Stimulated activated naive CD8-positive, alpha-beta T cell treated with anti-CD3 and anti-CD28 coated beads, Interleukin-15, Interleukin-2, amounts not matched to agents 100 ng/mL and 50 ng/mL, for 24 hours (primary cell): ENCODE measurements around the gene SZT2.
A peak's percentile ranks its signal among the peaks of the same experiment; 100 is the strongest.
"Not testable (repeated sequence)": the region's sequence is repeated elsewhere in the genome, so short reads cannot be mapped to it uniquely, and the experiment has no call there.

ENCODE experiments used
- H3K27ac Mint-ChIP-seq: one replicate; pipeline ENCODE4 v1.8.0; 2021; ENCODE audit warnings: mild to moderate bottlenecking, mixed read lengths
- H3K27me3 Mint-ChIP-seq: one replicate; pipeline ENCODE4 v1.8.0; 2021; ENCODE audit warnings: mixed read lengths
- H3K36me3 Mint-ChIP-seq: one replicate; pipeline ENCODE4 v1.8.0; 2021; ENCODE audit warnings: low read depth, mixed read lengths
- H3K4me1 Mint-ChIP-seq: one replicate; pipeline ENCODE4 v1.8.0; 2021; ENCODE audit warnings: low read depth, mixed read lengths
- H3K4me3 Mint-ChIP-seq: one replicate; pipeline ENCODE4 v1.8.0; 2021; ENCODE audit warnings: mild to moderate bottlenecking, mixed read lengths
- H3K9me3 Mint-ChIP-seq: one replicate; pipeline ENCODE4 v1.8.0; 2021; ENCODE audit warnings: mixed read lengths

The SZT2 gene

DNA sequence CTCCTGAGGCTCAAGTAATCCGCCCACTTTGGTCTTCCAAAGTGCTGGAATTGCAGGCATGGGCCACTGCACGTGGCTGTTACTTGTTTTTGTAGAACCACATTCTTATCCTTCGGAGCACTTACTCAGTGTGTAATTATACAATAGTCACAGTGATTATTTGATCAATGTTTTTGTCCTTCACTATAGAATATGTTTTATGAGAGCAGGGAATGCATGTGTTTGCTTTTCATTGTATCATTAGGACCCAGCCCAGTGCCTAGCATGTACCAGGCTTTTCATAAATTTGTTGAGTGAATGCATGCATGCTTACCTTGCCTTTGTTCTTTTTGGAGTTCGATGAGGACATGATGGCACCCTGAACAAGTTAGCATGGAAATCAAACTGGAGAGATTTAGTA, 5.8 kb downstream of the SZT2 start:
- Mint-ChIP-seq H3K27ac (no peak overlapping the region), H3K4me3 (no peak overlapping the region), H3K4me1 (peaks cover 9% of the 10 kb centered on the region), H3K27me3 (no peaks in the 10 kb centered on the region), H3K36me3 (peaks cover 23% of the 10 kb centered on the region), H3K9me3 (no peaks in the 10 kb centered on the region)

DNA sequence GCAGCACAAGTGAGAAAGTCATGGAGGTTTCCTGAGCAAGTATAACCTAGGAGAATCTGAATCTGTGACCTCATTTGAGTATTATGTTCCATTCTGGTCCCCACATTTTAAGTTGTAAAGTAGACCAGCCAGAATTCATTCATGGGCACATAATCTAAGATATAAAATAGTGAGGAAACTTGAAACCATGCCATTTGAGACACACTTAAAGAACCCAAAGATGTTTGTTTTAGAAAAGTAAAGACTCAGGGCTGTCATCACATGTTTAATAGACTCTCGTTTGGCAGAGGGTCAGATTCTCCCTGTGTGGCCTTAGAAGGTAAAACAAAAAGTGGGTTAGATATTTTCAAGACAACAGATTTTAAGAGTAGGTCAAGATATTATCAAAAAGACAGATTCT, 6.4 kb downstream of the SZT2 start:
- peaks cover 23% of the 10 kb centered on the region for H3K36me3 Mint-ChIP-seq
- H3K4me1 Mint-ChIP-seq = peaks cover 4% of the 10 kb centered on the region
- no peaks in the 10 kb centered on the region for H3K27me3 Mint-ChIP-seq
- no peak overlapping the region for H3K27ac Mint-ChIP-seq
- no peak overlapping the region for H3K4me3 Mint-ChIP-seq
- no peaks in the 10 kb centered on the region for H3K9me3 Mint-ChIP-seq

DNA sequence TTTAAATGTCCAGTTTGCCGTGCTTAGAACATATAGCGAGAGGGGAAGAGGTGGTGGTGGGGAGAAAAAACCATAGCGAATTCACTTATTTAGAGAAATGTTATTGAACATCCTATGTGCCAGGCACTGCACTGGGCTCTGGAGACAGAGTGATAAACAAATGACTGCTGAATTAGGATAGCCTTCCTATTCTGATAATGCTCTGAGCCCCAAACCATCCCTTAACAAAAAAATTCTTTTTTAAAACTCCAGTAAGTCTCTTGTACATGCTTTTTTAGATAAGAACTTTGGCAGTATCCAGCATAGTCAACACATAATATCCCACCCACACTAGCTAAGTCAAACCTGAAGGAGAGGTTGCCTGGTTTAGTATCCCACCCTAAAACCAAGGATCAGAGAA, 8.5 kb downstream of the SZT2 start:
- Mint-ChIP-seq H3K4me1 (no peaks in the 10 kb centered on the region), H3K27ac (no peak overlapping the region), H3K4me3 (no peak overlapping the region), H3K27me3 (no peaks in the 10 kb centered on the region), H3K9me3 (no peaks in the 10 kb centered on the region), H3K36me3 (peaks cover 27% of the 10 kb centered on the region)

DNA sequence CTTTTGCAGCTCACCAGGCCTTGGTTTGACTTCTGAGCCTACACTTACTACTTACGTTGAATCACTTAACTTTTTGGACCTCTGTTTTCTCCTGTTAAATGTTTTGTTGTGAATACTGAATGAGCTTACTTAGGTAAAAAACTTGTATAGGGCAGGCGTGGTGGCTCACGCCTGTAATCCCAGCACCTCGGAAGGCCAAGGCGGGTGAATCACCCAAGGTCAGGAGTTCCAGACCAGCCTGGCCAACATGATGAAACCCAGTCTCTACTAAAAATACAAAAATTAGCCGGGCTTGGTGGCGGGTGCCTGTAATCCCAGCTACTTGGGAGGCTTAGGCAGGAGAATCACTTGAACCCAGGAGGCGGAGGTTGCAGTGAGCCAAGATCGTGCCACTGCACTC, 10.7 kb downstream of the SZT2 start:
- not testable (repeated sequence) for H3K4me3 Mint-ChIP-seq, H3K27ac Mint-ChIP-seq, H3K4me1 Mint-ChIP-seq, H3K9me3 Mint-ChIP-seq, H3K27me3 Mint-ChIP-seq
- H3K36me3 Mint-ChIP-seq = peaks cover 41% of the 10 kb centered on the region

DNA sequence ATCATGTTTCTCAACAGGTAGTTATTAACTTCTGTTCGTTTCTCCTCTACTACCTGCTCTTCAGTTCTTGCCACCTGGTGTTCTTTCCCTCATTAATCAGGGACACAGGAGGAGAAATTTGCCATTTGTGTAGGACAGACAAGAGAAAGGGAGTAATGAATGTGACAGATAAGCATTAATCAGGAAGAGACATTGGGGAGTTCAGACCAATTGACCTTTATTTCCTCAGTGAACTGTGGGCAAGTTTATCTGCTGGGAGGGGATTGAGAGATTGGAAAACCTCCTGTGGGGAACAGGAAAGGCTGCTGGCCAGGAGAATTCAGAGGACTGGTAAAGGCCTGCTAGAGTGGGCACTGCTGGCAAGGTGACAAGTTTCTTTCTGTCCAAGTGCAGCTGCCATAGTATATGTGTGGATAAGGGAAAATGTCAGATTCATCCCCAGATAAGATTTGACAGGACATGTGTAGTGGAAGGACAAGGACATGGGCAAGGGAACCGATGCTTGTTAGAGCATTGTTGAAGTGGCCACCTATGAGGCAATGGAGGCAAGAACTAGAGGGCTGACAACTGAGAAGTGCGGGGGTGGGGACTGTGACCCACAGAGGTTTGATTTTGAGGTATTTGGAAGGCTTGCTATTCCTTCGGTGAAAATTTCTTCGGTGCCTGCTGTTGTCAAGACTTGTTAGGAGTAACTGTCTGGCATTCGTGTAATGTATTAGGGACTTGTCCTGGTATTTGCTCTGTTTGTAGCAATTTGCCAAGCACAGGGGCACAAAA, 12.6 kb downstream of the SZT2 start:
- Mint-ChIP-seq H3K27ac (no peak overlapping the region), H3K4me1 (no peaks in the 10 kb centered on the region), H3K9me3 (no peaks in the 10 kb centered on the region), H3K36me3 (peaks cover 44% of the 10 kb centered on the region), H3K27me3 (no peaks in the 10 kb centered on the region), H3K4me3 (no peak overlapping the region)

DNA sequence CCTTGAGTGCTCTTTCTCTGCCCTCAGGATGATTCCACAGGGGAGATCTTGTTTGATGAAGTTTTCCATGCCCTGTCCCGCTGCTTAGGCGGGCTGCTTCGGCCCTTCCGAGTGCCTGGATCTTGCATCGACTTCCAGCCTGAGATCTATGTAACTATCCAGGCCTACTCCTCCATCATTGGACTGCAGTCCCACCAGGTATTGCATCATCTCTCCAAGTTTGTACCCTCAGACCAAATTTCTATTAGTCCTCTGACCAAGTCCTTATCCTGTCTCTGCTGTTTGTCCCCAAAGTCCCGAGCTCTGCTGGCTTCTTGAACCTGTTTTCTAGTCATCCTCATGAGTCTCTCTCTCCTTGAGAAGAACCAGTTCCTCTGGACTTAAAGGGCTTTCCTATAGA, 14.7 kb downstream of the SZT2 start:
- Mint-ChIP-seq H3K36me3 (peaks cover 52% of the 10 kb centered on the region), H3K27ac (peak overlapping the region; percentile 29), H3K27me3 (no peaks in the 10 kb centered on the region), H3K4me3 (no peak overlapping the region), H3K9me3 (no peaks in the 10 kb centered on the region), H3K4me1 (no peaks in the 10 kb centered on the region)

DNA sequence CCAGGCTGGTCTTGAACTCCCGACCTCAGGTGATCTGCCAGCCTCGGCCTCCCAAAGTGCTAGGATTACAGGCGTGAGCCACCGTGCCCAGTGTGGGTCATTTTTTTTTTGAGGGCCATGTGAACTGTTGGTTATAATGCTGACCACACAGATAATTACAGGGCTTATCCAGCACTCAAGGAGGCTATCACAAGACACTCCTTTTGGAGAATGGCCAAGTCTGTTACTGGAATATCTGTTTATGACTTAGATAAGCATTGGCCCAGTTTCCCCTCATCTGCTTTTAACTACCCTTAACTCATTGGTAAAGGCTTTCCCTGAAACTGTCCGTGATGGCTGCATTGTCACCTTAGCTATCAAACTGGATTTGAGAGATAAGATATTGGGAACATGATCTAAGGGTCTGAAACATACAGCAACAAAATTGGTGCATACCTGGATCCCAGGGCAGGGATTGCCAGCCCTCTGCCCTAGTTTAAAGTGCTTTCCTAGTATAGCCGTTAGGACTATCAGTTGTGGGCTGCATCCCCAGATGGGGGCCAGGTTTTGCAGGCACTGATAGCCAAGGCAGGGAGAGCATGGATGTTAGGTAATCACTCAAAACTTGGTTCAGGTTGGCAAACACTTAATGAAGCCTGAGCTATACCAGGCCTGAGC, 15.6 kb downstream of the SZT2 start:
- H3K27me3 Mint-ChIP-seq = no peaks in the 10 kb centered on the region
- no peak overlapping the region for H3K4me3 Mint-ChIP-seq
- H3K36me3 Mint-ChIP-seq = peaks cover 56% of the 10 kb centered on the region
- no peak overlapping the region for H3K27ac Mint-ChIP-seq
- H3K9me3 Mint-ChIP-seq = no peaks in the 10 kb centered on the region
- H3K4me1 Mint-ChIP-seq = no peaks in the 10 kb centered on the region

DNA sequence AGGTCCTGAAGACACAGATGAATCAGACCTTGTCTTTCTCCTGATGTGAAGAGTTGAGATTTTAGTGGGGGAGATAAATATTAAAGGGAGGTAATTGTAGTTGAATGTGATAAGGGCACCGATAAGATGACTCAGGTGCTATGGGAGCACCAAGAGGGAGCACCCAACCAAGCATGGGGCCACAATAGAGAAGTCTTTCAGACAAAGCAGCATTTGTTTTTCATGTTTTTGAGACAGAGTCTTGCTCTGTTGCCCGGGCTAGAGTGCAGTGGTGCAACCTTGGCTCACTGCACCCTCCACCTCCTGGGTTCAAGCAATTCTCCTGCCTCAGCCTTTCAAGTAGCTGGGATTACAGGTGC, 16.2 kb downstream of the SZT2 start:
- Mint-ChIP-seq H3K27me3 (no peaks in the 10 kb centered on the region), H3K4me1 (no peaks in the 10 kb centered on the region), H3K4me3 (no peak overlapping the region), H3K36me3 (peaks cover 54% of the 10 kb centered on the region), H3K9me3 (no peaks in the 10 kb centered on the region), H3K27ac (no peak overlapping the region)

DNA sequence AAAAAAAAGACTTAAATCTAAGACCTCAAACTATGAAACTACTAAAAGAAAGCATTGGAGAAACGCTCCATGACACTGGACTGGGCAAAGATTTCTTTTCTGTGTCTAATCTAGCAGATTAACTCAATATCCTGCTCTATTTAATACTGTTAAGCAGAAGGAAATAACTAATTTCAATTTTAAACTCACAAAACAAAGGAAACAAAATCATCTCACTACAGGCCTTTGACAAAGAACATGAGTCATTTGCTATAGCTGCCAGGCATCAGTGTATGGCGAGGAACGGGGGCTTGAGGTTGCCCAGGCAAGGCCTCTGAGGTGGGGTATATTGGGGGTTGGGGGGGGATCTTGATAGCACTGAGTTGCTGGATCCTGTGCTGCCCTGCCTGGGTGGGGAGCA, 20.9 kb downstream of the SZT2 start:
- Mint-ChIP-seq H3K27me3 (no peaks in the 10 kb centered on the region), H3K4me1 (no peaks in the 10 kb centered on the region), H3K36me3 (peaks cover 53% of the 10 kb centered on the region), H3K27ac (no peak overlapping the region), H3K4me3 (no peak overlapping the region), H3K9me3 (no peaks in the 10 kb centered on the region)

DNA sequence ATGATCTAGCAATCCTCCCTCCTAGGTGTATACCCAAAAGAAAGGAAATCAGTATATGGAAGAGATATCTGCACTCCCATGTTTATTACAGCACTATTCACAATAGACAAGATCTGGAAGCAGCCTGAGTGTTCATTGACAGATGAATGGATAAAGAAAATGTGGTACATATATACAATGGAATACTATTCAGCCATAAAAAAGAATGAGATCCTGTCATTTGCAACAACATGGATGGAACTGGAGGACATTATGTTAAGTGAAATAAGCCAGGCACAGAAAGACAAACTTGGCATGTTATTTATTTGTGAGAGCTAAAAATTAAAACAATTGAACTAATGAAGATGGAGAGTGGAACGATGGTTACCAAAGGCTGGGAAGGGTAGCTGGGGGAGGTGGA, 23.7 kb downstream of the SZT2 start:
- not testable (repeated sequence) for H3K27me3 Mint-ChIP-seq, H3K9me3 Mint-ChIP-seq, H3K4me3 Mint-ChIP-seq, H3K27ac Mint-ChIP-seq, H3K4me1 Mint-ChIP-seq
- H3K36me3 Mint-ChIP-seq = peaks cover 36% of the 10 kb centered on the region

DNA sequence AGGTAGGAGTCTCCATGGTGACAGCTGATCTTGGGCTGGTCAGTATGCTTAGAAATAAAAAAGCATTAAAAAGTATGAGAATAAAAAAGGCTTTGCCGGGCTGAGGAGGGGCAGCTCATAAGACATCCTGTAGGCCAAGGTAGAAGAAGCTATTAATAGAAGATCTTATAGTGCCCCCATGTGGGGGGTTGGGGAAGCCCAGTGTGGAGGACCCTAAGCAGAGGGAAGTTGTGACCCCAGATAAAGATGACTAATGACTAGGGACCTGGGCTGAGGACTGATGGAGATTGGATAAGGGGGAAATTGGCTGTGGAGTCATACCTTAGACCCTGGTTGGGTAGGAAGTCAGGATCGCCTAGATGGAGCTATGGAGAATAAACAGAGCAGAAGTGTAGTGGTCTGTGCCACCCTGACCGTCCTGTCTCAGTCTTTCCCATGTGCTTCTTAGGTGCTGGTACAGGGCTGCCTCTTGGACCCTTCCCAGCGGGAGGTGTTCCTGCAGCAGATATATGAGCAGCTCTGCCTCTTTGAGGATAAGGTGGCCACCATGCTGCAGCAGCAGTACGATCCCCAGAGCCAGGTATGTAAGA, 25.0 kb downstream of the SZT2 start:
- H3K4me1 Mint-ChIP-seq = no peaks in the 10 kb centered on the region
- H3K27ac Mint-ChIP-seq = no peak overlapping the region
- peaks cover 28% of the 10 kb centered on the region for H3K36me3 Mint-ChIP-seq
- H3K4me3 Mint-ChIP-seq = no peak overlapping the region
- H3K9me3 Mint-ChIP-seq = no peaks in the 10 kb centered on the region
- H3K27me3 Mint-ChIP-seq = no peaks in the 10 kb centered on the region

DNA sequence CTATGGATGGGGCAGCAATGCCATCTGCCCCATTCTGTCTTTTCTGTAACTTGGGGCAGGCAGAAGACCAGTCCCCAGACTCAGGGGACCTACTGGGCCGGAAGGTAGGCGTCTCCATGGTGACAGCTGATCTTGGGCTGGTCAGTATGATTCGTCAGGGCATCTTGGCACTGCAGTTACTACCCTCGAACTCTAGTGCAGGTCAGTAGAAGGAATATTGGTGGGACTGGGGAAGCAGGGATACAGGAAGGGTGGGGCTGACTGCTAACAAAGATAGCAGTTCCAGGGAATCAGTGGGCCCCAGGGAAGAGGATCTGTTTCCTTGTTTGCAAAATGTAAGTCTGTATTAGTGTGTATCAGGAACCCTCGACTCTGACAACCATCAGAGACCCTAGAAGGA, 26.2 kb downstream of the SZT2 start:
- Mint-ChIP-seq H3K4me3 (no peak overlapping the region), H3K4me1 (no peaks in the 10 kb centered on the region), H3K27ac (no peak overlapping the region), H3K36me3 (peaks cover 29% of the 10 kb centered on the region), H3K27me3 (no peaks in the 10 kb centered on the region), H3K9me3 (no peaks in the 10 kb centered on the region)

DNA sequence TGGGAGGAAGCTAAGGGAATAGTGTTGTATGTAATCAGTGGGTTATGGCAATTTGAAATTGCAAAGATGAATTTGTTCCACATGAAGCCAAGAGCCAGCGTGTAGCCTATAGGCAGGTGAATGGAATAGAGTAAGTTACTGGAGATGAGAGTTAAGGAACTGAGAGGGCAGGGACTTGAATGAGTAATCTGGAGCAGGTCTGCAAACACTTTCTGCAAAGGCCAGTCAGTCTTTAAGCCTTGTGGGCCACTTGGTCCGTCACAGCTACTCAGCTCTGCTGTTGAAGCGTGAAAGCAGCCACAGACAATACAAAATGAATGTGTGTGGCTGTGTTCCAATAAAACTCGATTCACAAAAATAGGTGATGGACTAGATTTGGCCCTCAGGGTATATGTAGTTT, 29.2 kb downstream of the SZT2 start:
- Mint-ChIP-seq H3K27ac (no peak overlapping the region), H3K9me3 (no peaks in the 10 kb centered on the region), H3K27me3 (no peaks in the 10 kb centered on the region), H3K4me1 (no peaks in the 10 kb centered on the region), H3K36me3 (peaks cover 37% of the 10 kb centered on the region), H3K4me3 (no peak overlapping the region)

DNA sequence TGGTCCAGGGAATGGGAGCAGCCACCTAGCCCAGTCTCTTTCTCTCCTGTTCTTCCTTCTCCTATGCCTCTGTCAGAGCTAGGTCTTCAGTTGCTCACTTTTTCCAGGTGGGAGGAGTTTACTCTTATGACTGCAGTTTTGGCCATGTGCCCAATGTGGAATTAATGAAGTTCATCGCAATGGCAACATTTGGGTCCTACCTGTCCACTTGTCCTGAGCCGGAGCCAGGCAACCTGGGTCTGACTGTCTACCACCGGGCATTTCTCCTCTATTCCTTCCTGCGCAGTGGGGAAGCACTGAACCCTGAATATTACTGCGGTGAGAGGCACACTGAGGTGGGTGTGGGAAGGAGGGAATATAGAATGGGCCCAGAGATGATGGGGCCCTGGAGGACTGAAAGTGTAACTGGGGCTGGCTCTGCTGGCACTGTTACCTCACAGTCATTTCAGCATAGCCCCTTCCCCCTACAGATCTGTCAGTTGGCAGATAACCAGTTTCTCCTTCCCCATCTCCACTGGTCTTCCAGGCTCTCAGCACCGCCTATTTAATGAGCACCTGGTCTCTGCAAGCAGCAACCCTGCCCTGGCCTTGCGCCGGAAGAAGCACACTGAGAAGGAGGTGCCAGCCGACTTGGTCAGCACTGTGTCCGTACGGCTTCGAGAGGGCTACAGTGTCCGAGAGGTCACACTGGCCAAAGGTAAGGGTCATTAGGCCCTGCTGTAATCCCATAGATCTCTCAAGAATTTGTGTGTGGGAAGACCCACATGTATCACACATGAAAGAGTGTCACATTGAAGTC, 30.1 kb downstream of the SZT2 start:
- no peaks in the 10 kb centered on the region for H3K27me3 Mint-ChIP-seq
- H3K4me3 Mint-ChIP-seq = no peak overlapping the region
- no peak overlapping the region for H3K27ac Mint-ChIP-seq
- H3K4me1 Mint-ChIP-seq = no peaks in the 10 kb centered on the region
- peaks cover 35% of the 10 kb centered on the region for H3K36me3 Mint-ChIP-seq
- H3K9me3 Mint-ChIP-seq = no peaks in the 10 kb centered on the region

DNA sequence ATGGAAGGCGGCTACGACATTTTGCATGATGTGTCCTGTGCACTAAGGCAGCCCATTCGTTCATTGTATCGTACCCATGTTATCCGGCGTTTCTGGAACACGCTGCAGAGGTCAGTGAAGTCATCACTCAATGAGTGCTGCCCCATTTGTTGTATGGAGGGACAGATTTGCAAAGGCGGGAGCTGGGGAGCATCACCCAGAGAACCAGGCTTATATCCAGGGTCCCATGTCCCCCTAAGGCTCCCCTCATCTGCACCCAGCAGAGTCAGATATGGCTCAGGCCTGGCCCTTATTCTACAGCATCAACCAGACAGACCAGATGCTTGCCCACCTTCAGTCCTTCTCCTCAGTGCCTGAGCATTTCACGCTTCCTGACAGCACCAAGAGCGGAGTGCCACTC, 31.2 kb downstream of the SZT2 start:
- H3K36me3 Mint-ChIP-seq = peaks cover 32% of the 10 kb centered on the region
- no peaks in the 10 kb centered on the region for H3K4me1 Mint-ChIP-seq

More for the DNA sequence above, 31.2 kb downstream of the SZT2 start:
- Mint-ChIP-seq H3K27me3 (no peaks in the 10 kb centered on the region), H3K4me3 (no peak overlapping the region), H3K9me3 (no peaks in the 10 kb centered on the region), H3K27ac (no peak overlapping the region)
